H1 (cell line): ENCODE data around the gene CCNJ. TPM values are rescaled to one million over a fixed set of nuclear protein-coding genes. Genes with fewer than 3 reads are reported as not detected.

Experiments used
- CTCF ChIA-PET: fragments of 300-600 bp; sonication (Branson Sonifier 250); formaldehyde crosslinking; loops from one replicate; lab custom pipeline; 2021; ENCODE audit not compliant: partially characterized antibody; lab: Charles Lee
- POLR2A ChIA-PET: fragments of 300-600 bp; sonication (Branson Sonifier 250); formaldehyde crosslinking; loops from one replicate; lab custom pipeline; 2021; ENCODE audit warnings: inconsistent platforms; ENCODE audit not compliant: partially characterized antibody; lab: Charles Lee
- DNase-seq, 2 experiments: peaks; one replicate each; pipeline versions ENCODE4 v3.0.0 to v3.0.0-alpha.2; 2010 to 2022; ENCODE audit warnings: low spot score in 2 of 2, low read depth in 1 of 2, mixed read lengths in 1 of 2
- FAIRE-seq: peaks from 2 replicates; lab custom pipeline; 2011; peaks lifted over from hg19 to GRCh38; lab: Jason Lieb, UNC
- H2AFZ ChIP-seq: 2 replicates; pipeline ENCODE4 v1.8.1; 2012; ENCODE audit warnings: low read length, inconsistent platforms
- H2AK5ac ChIP-seq: 2 replicates; pipeline ENCODE4 v1.6.1; 2013; ENCODE audit warnings: low read depth, low read length
- H2BK120ac ChIP-seq: replicated peaks from 2 replicates; pipeline ENCODE3; 2013; ENCODE audit warnings: low read depth, low read length, inconsistent platforms
- H2BK12ac ChIP-seq: 2 replicates; pipeline ENCODE4 v1.6.1; 2013; ENCODE audit warnings: low read depth, low read length
- H2BK15ac ChIP-seq: 2 replicates; pipeline ENCODE4 v1.6.1; 2013; ENCODE audit warnings: low read length
- H2BK20ac ChIP-seq: 2 replicates; pipeline ENCODE4 v1.6.1; 2013; ENCODE audit warnings: low read length
- H2BK5ac ChIP-seq: 2 replicates; pipeline ENCODE4 v1.6.1; 2013; ENCODE audit warnings: low read depth, low read length
- H3K14ac ChIP-seq: 2 replicates; pipeline ENCODE4 v1.6.1; 2013; ENCODE audit warnings: inconsistent platforms; ENCODE audit not compliant: insufficient read length
- H3K18ac ChIP-seq: 2 replicates; pipeline ENCODE4 v1.6.1; 2013; ENCODE audit warnings: low read length; ENCODE audit errors: extremely low read depth
- H3K23ac ChIP-seq: 2 replicates; pipeline ENCODE4 v1.6.1; 2013; ENCODE audit warnings: inconsistent platforms; ENCODE audit not compliant: insufficient read length
- H3K23me2 ChIP-seq: 2 replicates; pipeline ENCODE4 v1.6.1; 2013; ENCODE audit warnings: low read depth, low read length
- H3K27ac ChIP-seq: 2 replicates; pipeline ENCODE4 v1.6.1; 2011; ENCODE audit warnings: low read depth, low read length, inconsistent platforms
- H3K27me3 ChIP-seq, 4 experiments: replicated peaks in 1 of 4; 1 replicate in 1 of 4; 2 replicates in 3 of 4; pipeline versions ENCODE4 v1.6.1 to v1.8.1; 2011 to 2013; ENCODE audit warnings: low read length in 3 of 4, mild to moderate bottlenecking in 3 of 4, inconsistent platforms in 2 of 4, mixed read lengths in 2 of 4, moderate library complexity in 1 of 4; ENCODE audit not compliant: control insufficient read depth in 3 of 4, insufficient read depth in 3 of 4; ENCODE audit errors: extremely low read depth in 1 of 4
- H3K36me3 ChIP-seq, 4 experiments: 2 replicates each; pipeline versions ENCODE4 v1.6.1 to v1.8.1; 2011 to 2013; ENCODE audit warnings: mild to moderate bottlenecking in 4 of 4, low read length in 3 of 4, moderate library complexity in 2 of 4, control low read depth in 1 of 4, inconsistent platforms in 1 of 4; ENCODE audit not compliant: insufficient read depth in 4 of 4, control insufficient read depth in 2 of 4
- H3K4ac ChIP-seq: replicated peaks from 2 replicates; pipeline ENCODE3; 2013; ENCODE audit warnings: low read length, low read depth, mixed read lengths, inconsistent platforms; ENCODE audit not compliant: insufficient read length
- H3K4me1 ChIP-seq, 4 experiments: replicated peaks in 1 of 4; 1 replicate in 1 of 4; 2 replicates in 3 of 4; pipeline versions ENCODE4 v1.6.1 to v1.8.1; 2011 to 2013; ENCODE audit warnings: low read length in 3 of 4, inconsistent platforms in 2 of 4, mixed read lengths in 1 of 4; ENCODE audit not compliant: insufficient read depth in 4 of 4, control insufficient read depth in 3 of 4
- H3K4me2 ChIP-seq, 2 experiments: 2 replicates each; pipeline versions ENCODE4 v1.6.1 to v1.8.1; 2011 to 2013; ENCODE audit warnings: low read depth in 2 of 2, low read length in 2 of 2, control low read depth in 1 of 2, inconsistent platforms in 1 of 2, mild to moderate bottlenecking in 1 of 2; ENCODE audit not compliant: insufficient read depth in 1 of 2
- H3K4me3 ChIP-seq, 4 experiments: fragments of 200-600, 300-600 bp in 1 of 4; sonication (generic), shearing (Covaris generic), sonication (Bioruptor Twin) in 1 of 4; 2 replicates each; pipeline versions ENCODE4 v1.5.1 to v1.8.1; 2011 to 2016; ENCODE audit warnings: low read length in 4 of 4, low read depth in 3 of 4, control low read depth in 2 of 4, inconsistent platforms in 2 of 4, mild to moderate bottlenecking in 2 of 4, mixed read lengths in 1 of 4, moderate library complexity in 1 of 4; ENCODE audit not compliant: insufficient read depth in 2 of 4; ENCODE audit errors: extremely low read depth in 1 of 4
- H3K56ac ChIP-seq: replicated peaks from 2 replicates; pipeline ENCODE3; 2013; ENCODE audit warnings: low read depth, mild to moderate bottlenecking, mixed read lengths, low read length, inconsistent platforms; ENCODE audit not compliant: insufficient read length
- H3K79me1 ChIP-seq: 2 replicates; pipeline ENCODE4 v1.6.1; 2013; ENCODE audit warnings: low read depth, low read length, control low read depth
- H3K79me2 ChIP-seq, 2 experiments: 2 replicates each; pipeline versions ENCODE4 v1.6.1 to v1.8.1; 2012 to 2013; ENCODE audit warnings: low read length in 2 of 2, mild to moderate bottlenecking in 2 of 2, inconsistent platforms in 1 of 2; ENCODE audit not compliant: insufficient read depth in 2 of 2, control insufficient read depth in 1 of 2
- H3K9ac ChIP-seq, 4 experiments: replicated peaks in 1 of 4; 1 replicate in 1 of 4; 2 replicates in 3 of 4; pipeline versions ENCODE4 v1.6.1 to v1.8.1; 2011 to 2013; ENCODE audit warnings: low read depth in 3 of 4, low read length in 3 of 4, control low read depth in 2 of 4, mild to moderate bottlenecking in 2 of 4, moderate library complexity in 2 of 4, inconsistent platforms in 1 of 4; ENCODE audit errors: extremely low read depth in 1 of 4
- H3K9me3 ChIP-seq, 2 experiments: 2 replicates each; pipeline versions ENCODE4 v1.6.1 to v1.8.1; 2012 to 2013; ENCODE audit warnings: mild to moderate bottlenecking in 2 of 2, moderate library complexity in 2 of 2, control low read depth in 1 of 2, inconsistent platforms in 1 of 2, low read depth in 1 of 2, low read length in 1 of 2, mixed read lengths in 1 of 2; ENCODE audit not compliant: insufficient read depth in 2 of 2
- H4K20me1 ChIP-seq, 2 experiments: replicated peaks in 1 of 2; 2 replicates each; pipeline versions ENCODE3 to v1.8.1; 2011 to 2013; ENCODE audit warnings: inconsistent platforms in 2 of 2, low read length in 2 of 2, mild to moderate bottlenecking in 1 of 2; ENCODE audit not compliant: insufficient read depth in 2 of 2, control insufficient read depth in 1 of 2
- H4K5ac ChIP-seq: 2 replicates; pipeline ENCODE4 v1.6.1; 2013; ENCODE audit warnings: low read length, low read depth, mixed read lengths, inconsistent platforms; ENCODE audit not compliant: insufficient read length
- H4K8ac ChIP-seq: 2 replicates; pipeline ENCODE4 v1.8.0; 2013; ENCODE audit warnings: mild to moderate bottlenecking, moderate library complexity, low read length, inconsistent platforms; ENCODE audit not compliant: insufficient read depth; ENCODE audit errors: extremely low read depth
- H4K91ac ChIP-seq: replicated peaks from 2 replicates; pipeline ENCODE3; 2013; ENCODE audit warnings: low read length, mixed read lengths, inconsistent platforms; ENCODE audit not compliant: insufficient read length
- CBX5 ChIP-seq: fragments of 300-800, 300-1000 bp; sonication (generic); IDR thresholded peaks from 2 replicates; pipeline ENCODE4 v1.7.1; 2016; ENCODE audit warnings: antibody characterized with exemption, low read length, low read depth
- KDM4A ChIP-seq: IDR thresholded peaks from one replicate; pipeline ENCODE4 v1.7.1; 2012; ENCODE audit warnings: low read depth, mild to moderate bottlenecking, moderate library complexity, low read length, inconsistent platforms; ENCODE audit not compliant: severe bottlenecking
- NRF1 ChIP-seq: IDR thresholded peaks from 2 replicates; pipeline ENCODE4 v1.6.1; 2011; ENCODE audit warnings: mild to moderate bottlenecking, low read depth, low read length, improper control_type of control experiment
- PHF8 ChIP-seq: fragments of 200-600 bp; sonication (generic); conservative IDR thresholded peaks from 2 replicates; pipeline ENCODE4 v1.7.1; 2012; ENCODE audit warnings: low read depth, mild to moderate bottlenecking, inconsistent platforms, low read length, moderate library complexity
- SP4 ChIP-seq: IDR thresholded peaks from 2 replicates; pipeline ENCODE4 v1.6.1; 2012; ENCODE audit warnings: low read length, inconsistent platforms
- WGBS, 2 experiments: shearing (Covaris generic) in 1 of 2; methylation state at CpG; one replicate each; pipeline versions ENCODE4 v1.1.6 to v1.1.7; 2013 to 2015; ENCODE audit warnings: low lambda C conversion rate in 2 of 2, mixed read lengths in 2 of 2, inconsistent platforms in 1 of 2, low coverage in 1 of 2, missing lambda C conversion rate in 1 of 2; ENCODE audit not compliant: insufficient replicate concordance in 2 of 2, insufficient coverage in 1 of 2, insufficient read length in 1 of 2; ENCODE audit errors: extremely low coverage in 1 of 2, missing lambda C conversion rate in 1 of 2; 5-methylcytosine and 5-hydroxymethylcytosine counted together
- polyA plus RNA-seq, 7 experiments: library from polyadenylated mRNA; depleted of rRNA in 3 of 7; stranded (reverse) in 5 of 7; unstranded in 2 of 7; fragments of >200 nt in 5 of 7; fragments of 200-250 nt in 2 of 7; gene quantifications; 1 replicate in 5 of 7; 2 replicates in 1 of 7; 4 replicates in 1 of 7; pipeline versions ENCODE4 v1.2.1 to v1.2.3, GENCODE V29; 2011 to 2013; ENCODE audit warnings: missing spikeins in 2 of 7, mixed read lengths in 2 of 7
- total RNA-seq: library from RNA; stranded (reverse); fragmentation: NEBNext Ultra II Directional; extraction: Animal tissue kit (Norgen Biotek cat#: 25700); gene quantifications from 2 replicates; pipeline ENCODE4 v1.2.1, GENCODE V29; 2021

CCNJ gene
- total and polyA plus RNA-seq, 2 of the 8 experiments (the other 6 are each of a cell fraction or from before 2014, with no cell fraction given) = 31.4 to 34.7 TPM

GRCh38 chr10:96096958-96097357 lies 53.6 kb downstream of the CCNJ start:
- TF ChIP-seq SP4 (no peak), CBX5 (no peak), KDM4A (no peak), NRF1 (no peak), PHF8 (no peak)
- Histone ChIP-seq H3K4me3 (no peak overlapping the region), H2BK15ac (no peak overlapping the region), H3K23me2 (no peaks in the 10 kb centered on the region), H3K27ac (no peak overlapping the region), H3K36me3 (no peaks in the 10 kb centered on the region), H3K4ac (no peak overlapping the region), H3K79me2 (no peaks in the 10 kb centered on the region), H3K4me2 (no peak overlapping the region), H2AK5ac (no peak overlapping the region), H3K9me3 (no peaks in the 10 kb centered on the region), H4K5ac (no peak overlapping the region), H3K14ac (no peak overlapping the region), H2BK12ac (no peak overlapping the region), H3K27me3 (no peaks in the 10 kb centered on the region), H3K4me1 (no peaks in the 10 kb centered on the region), H3K9ac (no peak overlapping the region), H2BK5ac (no peak overlapping the region), H2BK20ac (no peak overlapping the region), H4K8ac (no peak overlapping the region), H3K23ac (no peak overlapping the region), H2AFZ (no peak overlapping the region), H3K79me1 (no peaks in the 10 kb centered on the region), H4K20me1 (no peaks in the 10 kb centered on the region), H3K18ac (no peak overlapping the region), H3K56ac (no peak overlapping the region), H2BK120ac (no peak overlapping the region), H4K91ac (no peak overlapping the region)
- CTCF ChIA-PET = no interaction called here
- POLR2A ChIA-PET = interaction anchor here (1.0 kb wide), 1 partner anchor 27 kb away, joined by 3 read pairs; no protein-coding TSS in a partner anchor
- WGBS, 2 experiments = 67% methylated on average over 1 of the region's 1 CpG; no CpG with 5 or more reads in 1 of the 2 experiments
- DNase-seq = no peak
- FAIRE-seq = no peak
